ENCODE results near the gene FOXA3. TPM values are rescaled to one million over a fixed set of nuclear protein-coding genes. Genes with fewer than 3 reads are reported as not detected.

The FOXA3 gene
- total RNA-seq, 4 donors from 2014 or later = 0.42 TPM; not detected in 3

- H3K9me3 ChIP-seq = no peaks in the 10 kb centered on the region
- peaks cover 17% of the 10 kb centered on the region for H3K27me3 ChIP-seq
- ATAC-seq = no peak
- H3K4me3 ChIP-seq = no peak overlapping the region
- peaks cover 0 to 30% (median 19%) of the 10 kb centered on the region in 3 donors for H3K4me1 ChIP-seq
- TF ChIP-seq POLR2AphosphoS5 (IDR thresholded peaks at IDR 0.05) (no peak), EP300 (IDR thresholded peaks at IDR 0.05) (no peak), CTCF (IDR thresholded peaks at IDR 0.05) (no peak), POLR2A (IDR thresholded peaks at IDR 0.05) (no peak)
- no peak overlapping the region for H3K27ac ChIP-seq
- 76 to 86% methylated on average over 5 to 8 of the region's 11 CpGs for WGBS, 2 donors (ENCODE audit: low coverage in 1 of 2)
- H3K36me3 ChIP-seq = peaks cover 0 to 4% of the 10 kb centered on the region in 2 donors
These were observed 14.1 kb downstream of the FOXA3 start for GRCh38 chr19:45878043-45878794.

- peaks cover 0 to 39% (median 25%) of the 10 kb centered on the region in 3 donors for H3K4me1 ChIP-seq
- H3K9me3 ChIP-seq = no peaks in the 10 kb centered on the region
- TF ChIP-seq EP300 (IDR thresholded peaks at IDR 0.05) (no peak), CTCF (IDR thresholded peaks at IDR 0.05) (no peak), POLR2A (IDR thresholded peaks at IDR 0.05) (no peak), POLR2AphosphoS5 (IDR thresholded peaks at IDR 0.05) (no peak)
- peaks cover 0 to 9% of the 10 kb centered on the region in 2 donors for H3K36me3 ChIP-seq
- H3K27me3 ChIP-seq = peaks cover 17% of the 10 kb centered on the region
- no peak overlapping the region for H3K27ac ChIP-seq
- no peak overlapping the region for H3K4me3 ChIP-seq
- no peak for ATAC-seq
- 68 to 100% methylated on average over 2 of the region's 8 CpGs for WGBS, 2 donors (ENCODE audit: low coverage in 1 of 2)
These were observed 14.9 kb downstream of the FOXA3 start for GRCh38 chr19:45879055-45879454.

- WGBS, 2 donors (ENCODE audit: low coverage in 1 of 2) = 73 to 100% methylated on average over 1 of the region's 2 CpGs
- peaks cover 0 to 48% (median 34%) of the 10 kb centered on the region in 3 donors for H3K4me1 ChIP-seq
- H3K9me3 ChIP-seq = no peaks in the 10 kb centered on the region
- peaks cover 17% of the 10 kb centered on the region for H3K27me3 ChIP-seq
- no peak overlapping the region for H3K27ac ChIP-seq
- TF ChIP-seq EP300 (IDR thresholded peaks at IDR 0.05) (no peak), CTCF (IDR thresholded peaks at IDR 0.05) (no peak), POLR2AphosphoS5 (IDR thresholded peaks at IDR 0.05) (no peak), POLR2A (IDR thresholded peaks at IDR 0.05) (no peak)
- no peak overlapping the region for H3K4me3 ChIP-seq
- H3K36me3 ChIP-seq = peaks cover 0 to 19% of the 10 kb centered on the region in 2 donors
- no peak for ATAC-seq
These were observed 15.8 kb downstream of the FOXA3 start for GRCh38 chr19:45879971-45880370.

GRCh38 chr19:45881082-45881908, 17.2 kb downstream of the FOXA3 start:
- Histone ChIP-seq H3K36me3 (peaks cover 0 to 21% of the 10 kb centered on the region in 2 donors), H3K4me3 (no peak overlapping the region), H3K9me3 (no peaks in the 10 kb centered on the region), H3K27ac (no peak overlapping the region), H3K27me3 (peaks cover 15% of the 10 kb centered on the region), H3K4me1 (peaks cover 0 to 53% (median 39%) of the 10 kb centered on the region in 3 donors)
- 68 to 70% methylated on average over 6 to 7 of the region's 10 CpGs for WGBS, 2 donors (ENCODE audit: low coverage in 1 of 2)
- no peak for ATAC-seq
- TF ChIP-seq EP300 (IDR thresholded peaks at IDR 0.05) (no peak), CTCF (IDR thresholded peaks at IDR 0.05) (no peak), POLR2A (IDR thresholded peaks at IDR 0.05) (no peak), POLR2AphosphoS5 (IDR thresholded peaks at IDR 0.05) (no peak)

All from gastroesophageal sphincter (tissue), 4 donors.